SK-N-SH treated with all-trans-retinoic acid at 6 μM for 48 hours (cell line): ENCODE data around the gene VPS11.

ENCODE experiments used
- ARNTL ChIP-seq: fragments of 450-650 bp; formaldehyde crosslinking; IDR thresholded peaks from 2 replicates; pipeline ENCODE4 v1.5.0; 2020; ENCODE audit warnings: low read depth, mild to moderate bottlenecking, moderate library complexity, borderline replicate concordance
- BACH2 ChIP-seq: fragments of 250-450 bp; sonication (Bioruptor Pico); IDR thresholded peaks from 2 replicates; pipeline ENCODE4 v1.9.0; 2021; ENCODE audit warnings: mild to moderate bottlenecking, borderline replicate concordance
- CREB5 ChIP-seq: fragments of 250-450 bp; sonication (Bioruptor Pico); IDR thresholded peaks from 2 replicates; pipeline ENCODE4 v1.5.1; 2020; ENCODE audit warnings: low read depth, mild to moderate bottlenecking, moderate library complexity
- ESRRG ChIP-seq: fragments of 250-450 bp; sonication (Bioruptor Pico); IDR thresholded peaks from 2 replicates; pipeline ENCODE4 v1.6.1; 2021; ENCODE audit warnings: mild to moderate bottlenecking
- OSR1 ChIP-seq: fragments of 250-450 bp; sonication (Bioruptor Pico); IDR thresholded peaks from 2 replicates; pipeline ENCODE4 v1.8.0; 2022; ENCODE audit warnings: moderate library complexity, mild to moderate bottlenecking, inconsistent platforms
- SNAI2 ChIP-seq: fragments of 250-450 bp; sonication (Bioruptor Pico); IDR thresholded peaks from 2 replicates; pipeline ENCODE4 v1.5.0; 2020; ENCODE audit warnings: mild to moderate bottlenecking, moderate library complexity
- ZFP3 ChIP-seq: fragments of 250-450 bp; sonication (Bioruptor Pico); IDR thresholded peaks from 2 replicates; pipeline ENCODE4 v1.5.0; 2020; ENCODE audit warnings: mild to moderate bottlenecking, moderate library complexity
- ZFP30 ChIP-seq: fragments of 450-650 bp; formaldehyde crosslinking; IDR thresholded peaks from 2 replicates; pipeline ENCODE4 v1.5.0; 2022; ENCODE audit warnings: mild to moderate bottlenecking, moderate library complexity

- no peak for TF ChIP-seq BACH2 (CRISPR knock-in tag)
- no peak for TF ChIP-seq CREB5 (CRISPR knock-in tag)
- TF ChIP-seq ZFP3, result no peak
- TF ChIP-seq SNAI2, result no peak
- no peak for TF ChIP-seq ESRRG
- no peak for TF ChIP-seq OSR1 (CRISPR knock-in tag)
- no peak for TF ChIP-seq ARNTL (CRISPR knock-in tag)
- TF ChIP-seq ZFP30, result no peak
Observed at GRCh38 chr11:119126675-119127268, 59.2 kb downstream of the VPS11 start.
